ENCODE results near the gene PTPRN2.
"Not testable (repeated sequence)": the region's sequence is repeated elsewhere in the genome, so short reads cannot be mapped to it uniquely, and the experiment has no call there.

The PTPRN2 gene

GRCh38 chr7:157903710-157904109 is 683.9 kb downstream of the PTPRN2 start:
- DNase-seq = no peak

GRCh38 chr7:157903296-157903695 is 684.3 kb downstream of the PTPRN2 start:
- DNase-seq = no peak

DNA sequence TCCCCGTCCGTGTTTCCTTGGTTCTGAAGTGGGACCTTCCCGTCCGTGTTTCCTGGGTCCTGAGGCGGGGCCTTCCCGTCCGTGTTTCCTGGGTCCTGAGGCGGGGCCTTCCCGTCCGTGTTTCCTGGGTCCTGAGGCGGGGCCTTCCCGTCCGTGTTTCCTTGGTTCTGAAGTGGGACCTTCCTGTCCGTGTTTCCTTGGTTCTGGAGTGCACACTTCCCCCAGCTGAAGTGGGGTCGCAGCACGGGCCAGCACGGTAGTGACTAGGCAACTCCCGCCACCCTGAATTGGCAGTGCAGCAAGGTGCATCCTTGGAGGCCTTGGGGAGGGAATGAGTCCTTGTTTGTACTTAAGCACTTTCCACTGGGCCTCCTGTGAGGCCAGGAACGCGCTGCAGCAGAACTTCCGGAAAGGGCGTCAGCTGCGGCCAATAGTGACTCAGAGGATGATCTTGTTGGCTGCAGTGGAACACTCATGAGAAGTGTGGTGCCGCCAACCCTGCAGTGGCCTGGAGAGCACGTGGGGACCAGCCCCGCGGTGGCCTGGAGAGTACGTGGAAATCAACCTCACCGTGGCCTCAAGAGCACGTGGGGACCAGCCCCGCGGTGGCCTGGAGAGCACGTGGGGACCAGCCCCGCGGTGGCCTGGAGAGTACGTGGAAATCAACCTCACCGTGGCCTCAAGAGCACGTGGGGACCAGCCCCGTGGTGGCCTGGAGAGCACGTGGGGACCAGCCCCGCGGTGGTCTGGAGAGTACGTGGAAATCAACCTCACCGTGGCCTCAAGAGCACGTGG is 685.6 kb downstream of the PTPRN2 start:
- DNase-seq = not testable (repeated sequence)

DNA sequence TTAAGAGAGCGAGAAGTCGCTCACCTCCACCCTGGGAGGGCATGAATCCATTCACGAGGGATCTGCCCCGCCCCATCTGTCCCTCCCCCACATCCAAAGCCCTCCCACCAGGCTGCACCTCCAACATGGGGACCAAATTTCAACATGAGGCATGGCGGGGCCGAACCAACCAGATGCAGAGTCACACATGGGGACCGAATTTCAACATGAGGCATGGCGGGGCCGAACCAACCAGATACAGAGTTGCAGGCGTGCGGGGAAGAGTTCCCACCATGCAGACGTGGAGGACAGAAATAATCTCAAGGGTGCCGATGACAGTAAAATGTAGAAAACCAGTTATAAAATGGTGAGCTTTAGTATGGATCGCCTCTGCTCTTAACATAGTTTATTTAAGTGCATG is 686.5 kb downstream of the PTPRN2 start:
- no peak for DNase-seq

GRCh38 chr7:157900556-157900955 is 687.1 kb downstream of the PTPRN2 start:
- no peak for DNase-seq

GRCh38 chr7:157900011-157900410 is 687.6 kb downstream of the PTPRN2 start:
- no peak for DNase-seq

DNA sequence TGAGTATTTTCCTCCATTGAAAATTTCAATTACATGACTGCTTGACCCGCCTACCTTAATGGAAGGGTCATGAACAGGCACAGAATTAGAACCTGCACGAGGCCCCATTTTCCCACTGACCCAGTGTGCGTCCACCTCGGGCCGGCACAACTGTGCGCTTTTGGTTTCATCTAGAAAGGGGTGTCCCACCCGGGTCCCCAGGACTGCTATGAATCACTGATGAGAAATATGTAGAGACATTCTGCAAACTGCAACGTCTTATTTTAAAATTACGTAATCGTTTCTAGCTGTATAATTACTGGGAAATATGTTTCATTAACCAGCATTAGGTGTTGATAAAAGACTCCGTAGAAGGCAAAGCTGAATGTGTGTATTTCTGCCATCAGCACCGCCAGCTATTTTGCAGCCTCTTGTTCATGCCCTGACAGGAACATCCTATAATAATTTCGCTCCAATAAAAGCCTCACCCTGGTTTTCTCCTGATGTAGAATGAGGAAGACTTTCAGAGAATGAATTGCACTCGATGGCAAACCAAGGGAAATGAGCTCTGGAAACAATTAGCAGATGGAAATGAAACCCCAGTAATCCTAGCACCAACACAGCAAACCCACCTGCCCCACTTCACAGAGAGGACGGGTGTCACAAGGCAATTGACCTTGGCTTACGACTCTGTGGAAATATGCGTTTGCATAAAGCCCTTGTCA is 688.7 kb downstream of the PTPRN2 start:
- no peak for DNase-seq

- DNase-seq = no peak
Measured at GRCh38 chr7:157898261-157898660, 689.4 kb downstream of the PTPRN2 start.

DNA sequence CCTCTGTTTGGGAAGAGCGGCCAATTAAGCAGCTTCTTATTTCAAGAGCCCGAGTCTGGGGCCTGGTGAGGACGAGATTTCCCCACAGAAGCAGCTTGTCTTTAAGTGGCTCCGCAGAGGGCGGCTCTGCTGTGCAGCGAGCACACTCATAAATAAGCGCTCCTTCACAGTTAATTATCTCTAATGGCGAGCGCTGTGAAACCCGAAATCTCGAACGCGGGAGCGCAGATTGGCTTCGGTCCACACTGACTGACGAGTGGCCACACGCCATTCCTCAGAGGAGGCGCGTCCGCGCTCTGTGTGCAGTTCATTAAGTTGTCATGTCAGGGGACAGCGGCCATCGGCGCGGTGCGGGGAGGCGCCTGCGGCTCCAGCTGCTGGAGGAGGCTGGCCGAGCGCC is 689.9 kb downstream of the PTPRN2 start:
- DNase-seq = no peak

DNA sequence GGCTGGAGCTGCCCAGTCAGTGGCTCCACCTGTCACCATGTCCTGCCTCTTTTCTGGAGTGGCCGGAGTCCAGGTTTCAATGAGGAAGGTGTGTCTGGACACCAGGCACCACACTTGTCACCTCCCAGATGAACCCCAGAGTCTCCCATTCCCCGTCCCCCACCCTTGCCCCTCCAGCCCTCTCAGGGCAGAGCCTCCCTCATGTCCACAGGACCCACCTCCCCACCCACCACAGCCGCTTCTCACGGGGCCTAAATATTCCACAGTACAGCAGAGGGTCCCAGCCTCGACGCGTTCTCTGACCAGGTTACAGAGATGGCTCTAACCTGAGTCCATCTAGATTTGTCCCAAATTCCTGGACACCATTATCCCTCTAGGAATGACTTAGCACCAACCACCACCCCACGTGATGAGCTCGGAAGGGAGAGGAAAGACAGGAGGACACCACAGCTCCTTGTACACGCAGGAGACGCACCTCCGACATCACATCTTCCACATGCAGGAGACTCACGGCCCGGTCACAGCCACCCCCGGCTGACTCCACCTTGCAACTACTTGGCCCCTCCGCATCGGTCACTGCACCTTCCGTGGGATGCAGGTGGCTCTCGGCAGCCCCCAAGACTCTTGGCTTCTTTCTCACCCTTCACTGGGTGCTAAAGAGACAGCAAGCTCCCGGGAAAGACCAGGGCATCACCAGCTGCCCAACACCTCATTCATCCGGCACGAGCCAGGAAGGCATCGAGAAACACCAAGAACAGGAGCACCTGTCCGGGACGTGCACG is 690.7 kb downstream of the PTPRN2 start:
- DNase-seq = no peak

DNA sequence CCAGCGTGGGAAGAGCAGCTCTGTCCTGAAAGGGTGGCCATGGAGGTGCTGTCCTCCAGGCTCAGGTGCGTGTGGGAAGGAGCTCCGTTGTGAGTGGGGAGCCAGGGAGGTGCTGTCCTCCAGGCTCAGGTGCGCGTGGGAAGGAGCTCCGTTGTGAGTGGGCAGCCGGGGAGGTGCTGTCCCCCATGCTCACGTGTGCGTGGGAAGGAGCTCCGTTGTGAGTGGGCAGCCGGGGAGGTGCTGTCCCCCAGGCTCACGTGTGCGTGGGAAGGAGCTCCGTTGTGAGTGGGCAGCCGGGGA is 691.3 kb downstream of the PTPRN2 start:
- not testable (repeated sequence) for DNase-seq

DNA sequence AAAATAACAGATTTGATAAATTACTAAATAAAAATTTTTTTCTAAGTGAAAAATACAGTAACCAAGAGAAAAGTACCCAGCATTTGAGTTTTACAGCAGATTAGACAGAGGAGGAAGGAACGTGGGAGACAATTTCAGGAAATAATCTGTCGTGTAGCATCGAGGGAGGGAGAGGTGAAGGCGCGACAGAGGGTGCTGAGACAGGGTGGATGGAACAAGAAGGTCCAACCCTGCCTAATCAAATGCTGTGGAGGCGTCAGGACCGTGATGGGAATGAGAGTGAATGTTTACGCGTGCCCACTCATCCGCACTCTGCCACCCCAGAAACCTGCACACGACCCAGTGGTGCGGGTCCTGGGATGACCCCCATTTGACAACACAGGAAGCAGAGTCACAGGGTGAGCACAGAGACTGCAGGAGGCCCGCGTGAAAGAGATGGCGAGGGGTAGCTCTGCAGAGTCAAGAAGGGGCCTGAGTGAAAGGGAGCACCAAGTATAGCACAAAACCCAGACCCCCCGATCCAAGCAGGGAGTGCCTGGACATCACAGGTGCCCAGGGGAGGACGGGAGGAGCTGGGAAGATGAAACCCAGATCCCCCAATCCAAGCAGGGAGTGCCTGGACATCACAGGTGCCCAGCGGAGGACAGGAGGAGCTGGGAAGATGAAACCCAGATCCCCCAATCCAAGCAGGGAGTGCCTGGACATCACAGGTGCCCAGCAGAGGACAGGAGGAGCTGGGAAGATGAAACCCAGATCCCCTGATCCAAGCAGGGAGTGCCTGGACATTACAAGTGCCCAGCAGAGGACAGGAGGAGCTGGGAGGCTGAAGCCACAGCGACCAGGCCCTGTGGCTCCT is 691.9 kb downstream of the PTPRN2 start:
- DNase-seq = no peak

- not testable (repeated sequence) for DNase-seq
Measured at GRCh38 chr7:157895098-157895497, 692.5 kb downstream of the PTPRN2 start.

DNA sequence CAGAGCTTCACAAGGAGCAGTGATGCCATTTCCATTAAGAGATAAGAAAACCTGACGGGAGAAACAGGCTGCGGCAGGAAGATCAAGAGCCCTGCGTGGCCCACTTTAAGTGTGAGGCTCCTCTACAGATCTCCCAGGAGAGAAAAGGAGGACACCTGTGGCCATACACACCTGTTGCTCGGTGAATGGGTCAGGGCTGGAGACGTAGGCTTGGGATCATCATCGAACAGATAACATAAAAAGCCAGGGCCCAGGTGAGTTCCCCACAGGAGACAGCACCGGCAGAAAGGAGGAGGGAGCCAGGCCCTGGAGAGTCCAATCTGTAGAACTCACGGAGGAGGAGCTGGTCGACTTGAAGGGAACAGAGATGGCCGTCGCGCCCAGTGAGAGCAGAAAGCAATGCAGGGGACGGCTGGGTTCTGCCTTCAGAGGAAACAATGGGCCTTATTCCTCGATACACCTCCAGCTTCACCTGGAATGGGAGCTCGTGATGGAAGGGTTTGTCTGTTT is 694.0 kb downstream of the PTPRN2 start:
- no peak for DNase-seq

GRCh38 chr7:157892751-157893523 is 694.7 kb downstream of the PTPRN2 start:
- DNase-seq = no peak

DNA sequence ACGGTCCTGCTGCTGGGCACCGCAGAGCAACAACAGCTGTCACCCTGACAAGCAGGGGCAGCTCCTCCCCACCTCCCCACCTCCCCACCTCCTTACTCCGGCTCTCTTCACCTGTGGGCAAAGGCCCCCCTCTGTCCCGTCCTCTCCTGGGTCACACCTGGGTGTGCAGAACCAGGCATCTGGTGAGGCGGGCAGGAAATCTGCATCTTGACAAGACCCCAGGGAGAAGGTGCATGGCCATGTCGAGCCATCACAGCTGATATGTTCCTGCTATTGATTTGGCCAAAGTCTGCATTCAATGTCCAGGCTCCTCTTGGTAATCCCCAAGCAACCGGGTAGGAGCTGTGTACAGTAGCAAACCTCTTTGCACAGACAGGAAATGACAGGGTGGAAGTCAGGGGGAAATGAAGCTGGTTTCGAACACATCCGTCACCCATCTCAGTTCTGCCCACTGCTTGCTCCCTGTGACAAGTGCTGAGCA is 696.7 kb downstream of the PTPRN2 start:
- DNase-seq = no peak

DNA sequence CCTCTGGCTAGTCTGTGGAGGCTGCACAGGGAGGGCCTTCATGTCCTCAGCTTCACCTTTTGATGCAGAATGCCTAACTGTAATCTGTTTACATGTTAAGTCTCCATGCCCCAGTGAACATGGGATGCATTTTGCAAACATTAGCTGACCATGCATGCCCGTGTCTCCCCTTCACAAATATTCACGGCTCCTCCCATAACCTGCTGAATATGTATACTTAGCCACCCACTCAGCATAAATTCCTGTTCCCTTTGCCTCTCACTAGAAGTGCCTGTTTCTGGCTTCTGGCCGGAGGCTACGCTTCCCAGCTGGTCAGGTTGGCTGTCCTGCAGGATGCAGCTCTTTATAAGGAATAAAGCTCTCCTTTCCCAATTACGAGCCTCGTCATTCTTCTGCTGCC is 698.1 kb downstream of the PTPRN2 start:
- no peak for DNase-seq

DNA sequence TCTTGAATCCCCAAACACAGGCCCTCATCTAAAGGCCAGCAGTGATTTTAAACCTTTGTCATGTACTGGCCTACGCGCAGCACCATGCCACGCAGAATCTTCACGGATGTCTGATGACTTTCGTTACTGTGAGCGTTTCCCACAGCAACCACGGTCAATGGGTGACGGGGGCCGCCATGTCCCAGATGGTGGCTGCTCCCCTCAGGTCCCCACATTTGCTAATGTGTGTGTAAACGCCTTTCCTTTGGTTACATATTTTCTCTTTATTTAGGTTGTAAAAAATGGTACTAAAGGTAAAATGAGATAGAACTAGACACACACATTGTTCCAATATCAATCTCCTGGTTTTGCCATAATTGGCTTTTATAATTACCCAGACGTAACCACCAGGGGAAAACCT is 699.0 kb downstream of the PTPRN2 start:
- DNase-seq = no peak

- DNase-seq = no peak
Measured at GRCh38 chr7:157887400-157887799, 700.2 kb downstream of the PTPRN2 start.

DNA sequence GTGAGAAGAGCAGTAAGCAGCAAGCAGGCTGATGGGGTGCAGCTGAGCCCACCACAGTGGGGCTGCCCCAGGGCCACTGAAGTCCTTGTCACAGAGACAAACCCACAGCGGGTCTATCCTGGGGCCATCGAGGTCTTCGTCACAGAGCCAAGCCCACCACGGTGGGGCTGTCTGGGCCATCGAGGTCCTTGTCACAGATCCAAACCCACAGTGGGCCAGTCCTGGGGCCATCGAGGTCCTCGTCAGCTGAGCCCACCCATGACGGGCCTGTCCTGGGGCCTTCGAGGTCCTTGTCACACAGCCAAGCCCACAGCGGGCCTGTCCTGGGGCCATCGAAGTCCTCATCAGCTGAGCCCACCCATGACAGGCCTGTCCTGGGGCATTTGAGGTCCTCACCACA is 700.9 kb downstream of the PTPRN2 start:
- DNase-seq = no peak

- DNase-seq = no peak
Measured at GRCh38 chr7:157886266-157886665, 701.4 kb downstream of the PTPRN2 start.

DNA sequence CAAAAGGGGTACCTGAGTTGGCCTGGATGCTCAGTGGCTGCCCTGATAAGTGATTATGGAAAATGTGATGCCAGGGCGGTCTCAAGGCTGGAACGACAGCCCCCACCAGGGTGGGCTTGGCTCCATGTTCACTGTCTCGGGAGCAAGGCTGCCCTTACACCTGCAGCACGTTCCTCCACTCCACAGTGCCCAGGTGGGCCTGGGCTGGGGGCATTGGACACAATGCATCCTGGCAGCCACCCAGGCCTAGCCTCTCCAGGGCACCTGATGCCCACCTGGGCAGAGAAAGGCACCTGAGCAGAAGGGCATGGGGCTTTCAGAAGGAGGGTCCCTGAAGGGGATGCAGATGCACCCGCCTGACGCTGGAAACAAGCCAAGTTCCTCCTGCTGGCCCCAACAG is 702.5 kb downstream of the PTPRN2 start:
- DNase-seq = no peak
